ENCODE measurements around the gene TSC22D1.

DNA sequence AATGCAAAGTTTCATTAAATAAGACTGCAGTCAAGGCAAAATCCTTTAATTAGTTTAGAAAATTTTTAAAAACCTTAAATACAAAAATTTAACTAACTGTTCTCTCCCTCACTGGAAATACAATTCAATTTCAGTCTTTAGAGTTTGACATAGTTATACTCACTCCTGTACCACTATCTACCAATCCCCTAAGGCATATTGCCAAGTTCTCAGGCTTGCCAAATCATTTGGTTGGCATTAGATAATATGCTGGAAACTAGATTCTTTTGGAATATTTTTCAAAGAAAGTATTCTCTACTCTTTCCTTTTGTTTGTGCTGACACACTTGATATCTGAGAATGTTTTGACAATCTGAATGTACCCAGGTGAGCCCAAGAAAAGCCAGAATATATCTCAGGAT lies 77.2 kb downstream of the TSC22D1 start:
- no peak for TF ChIP-seq EZH2phosphoT487 (IDR thresholded peaks at IDR 0.05; ENCODE audit: borderline replicate concordance, low read length)
- TF ChIP-seq CTCF (conservative IDR thresholded peaks at IDR 0.05; ENCODE audit: low read depth, low read length): no peak
